Activated CD4-positive, CD25-positive, alpha-beta regulatory T cell treated with anti-CD3 and anti-CD28 coated beads, Interleukin-2, amount 50 U/mL, for 16 hours (primary cell): ENCODE measurements around the gene CFHR1.
"Not testable (repeated sequence)": the region's sequence is repeated elsewhere in the genome, so short reads cannot be mapped to it uniquely, and the experiment has no call there.

Experiments
- DNase-seq: peaks from one replicate; pipeline ENCODE4 v3.0.0-alpha.2; 2020; ENCODE audit warnings: low read depth, low spot score

CFHR1 gene

GRCh38 chr1:196819531-196819930 lies at the start of gene CFHR1:
Gene CFHR1, plus strand, starts transcription at chr1:196819731. Its CDS starts 114 bp downstream, at chr1:196819845.
- DNase-seq = not testable (repeated sequence)

GRCh38 chr1:196769823-196770222 lies 49.7 kb upstream of the CFHR1 start:
- not testable (repeated sequence) for DNase-seq

- DNase-seq = no peak
Observed at GRCh38 chr1:196773713-196774112, 45.8 kb upstream of the CFHR1 start.

- no peak for DNase-seq
Observed at GRCh38 chr1:196774175-196774574, 45.4 kb upstream of the CFHR1 start.

- DNase-seq = no peak
Observed at GRCh38 chr1:196774603-196775002, 44.9 kb upstream of the CFHR1 start, which contains the start of gene CFHR3. Gene CFHR3, plus strand, starts transcription at chr1:196774840. Its CDS starts 47 bp downstream, at chr1:196774887.

- no peak for DNase-seq
Observed at GRCh38 chr1:196777603-196778002, 41.9 kb upstream of the CFHR1 start.

GRCh38 chr1:196779093-196779492 lies 40.4 kb upstream of the CFHR1 start:
- no peak for DNase-seq

GRCh38 chr1:196791252-196791651 lies 28.3 kb upstream of the CFHR1 start:
- not testable (repeated sequence) for DNase-seq

- not testable (repeated sequence) for DNase-seq
Observed at GRCh38 chr1:196794103-196794502, 25.4 kb upstream of the CFHR1 start.

- DNase-seq = no peak
Observed at GRCh38 chr1:196797891-196798290, 21.6 kb upstream of the CFHR1 start.

- DNase-seq = not testable (repeated sequence)
Observed at GRCh38 chr1:196801920-196802319, 17.6 kb upstream of the CFHR1 start.

- no peak for DNase-seq
Observed at GRCh38 chr1:196808529-196809235, 10.8 kb upstream of the CFHR1 start.

- not testable (repeated sequence) for DNase-seq
Observed at GRCh38 chr1:196817442-196817841, 2.1 kb upstream of the CFHR1 start.

GRCh38 chr1:196827860-196828259 lies 8.3 kb downstream of the CFHR1 start:
- DNase-seq = not testable (repeated sequence)

- not testable (repeated sequence) for DNase-seq
Observed at GRCh38 chr1:196849613-196850492, 30.3 kb downstream of the CFHR1 start.

- no peak for DNase-seq
Observed at GRCh38 chr1:196856053-196856452, 36.5 kb downstream of the CFHR1 start.

- no peak for DNase-seq
Observed at GRCh38 chr1:196857188-196857587, 37.7 kb downstream of the CFHR1 start.

- DNase-seq = no peak
Observed at GRCh38 chr1:196858811-196859210, 39.3 kb downstream of the CFHR1 start.

GRCh38 chr1:196860323-196860884 lies 40.9 kb downstream of the CFHR1 start:
- no peak for DNase-seq

GRCh38 chr1:196861429-196861828 lies 41.9 kb downstream of the CFHR1 start:
- no peak for DNase-seq

GRCh38 chr1:196866974-196867373 lies 47.4 kb downstream of the CFHR1 start:
- DNase-seq = no peak

- no peak for DNase-seq
Observed at GRCh38 chr1:196873385-196873784, 53.9 kb downstream of the CFHR1 start.
